Measurements from ENCODE around the gene ABCF1.
A peak's percentile ranks its signal among the peaks of the same experiment; 100 is the strongest.
"Not testable (repeated sequence)": the region's sequence is repeated elsewhere in the genome, so short reads cannot be mapped to it uniquely, and the experiment has no call there.

The ABCF1 gene

GRCh38 chr6:30589754-30590358 is 18.6 kb downstream of the ABCF1 start:
- no peak for TF ChIP-seq CTCF (IDR thresholded peaks at IDR 0.05; ENCODE audit: low read depth, low read length)
- H3K4me3 ChIP-seq (ENCODE audit: low read depth, low read length): no peak overlapping the region
- in situ Hi-C loops (cut with HindIII; ENCODE audit: low sequenced_read_pairs): no loop called here
- no peak for DNase-seq (ENCODE audit: low read depth, low spot score)

GRCh38 chr6:30590509-30590908 is 19.3 kb downstream of the ABCF1 start:
- H3K4me3 ChIP-seq (ENCODE audit: low read depth, low read length): no peak overlapping the region
- in situ Hi-C loops (cut with HindIII; ENCODE audit: low sequenced_read_pairs): no loop called here
- TF ChIP-seq CTCF (IDR thresholded peaks at IDR 0.05; ENCODE audit: low read depth, low read length): no peak
- no peak for DNase-seq (ENCODE audit: low read depth, low spot score)

GRCh38 chr6:30591008-30591407 is 19.8 kb downstream of the ABCF1 start:
- H3K4me3 ChIP-seq (ENCODE audit: low read depth, low read length): no peak overlapping the region
- TF ChIP-seq CTCF (IDR thresholded peaks at IDR 0.05; ENCODE audit: low read depth, low read length): no peak
- DNase-seq (ENCODE audit: low read depth, low spot score): peak; percentile 40
- in situ Hi-C loops (cut with HindIII; ENCODE audit: low sequenced_read_pairs): no loop called here

- DNase-seq (ENCODE audit: low read depth, low spot score): no peak
- H3K4me3 ChIP-seq (ENCODE audit: low read depth, low read length): no peak overlapping the region
- TF ChIP-seq CTCF (IDR thresholded peaks at IDR 0.05; ENCODE audit: low read depth, low read length): no peak
- in situ Hi-C loops (cut with HindIII; ENCODE audit: low sequenced_read_pairs): no loop called here
Measured at GRCh38 chr6:30592287-30592686, 21.0 kb downstream of the ABCF1 start.

- DNase-seq (ENCODE audit: low read depth, low spot score): peak; percentile 78
- TF ChIP-seq CTCF (IDR thresholded peaks at IDR 0.05; ENCODE audit: low read depth, low read length): peak; percentile 74
- H3K4me3 ChIP-seq (ENCODE audit: low read depth, low read length); in situ Hi-C loops (cut with HindIII; ENCODE audit: low sequenced_read_pairs): not testable (repeated sequence)
Measured at GRCh38 chr6:30597315-30598144, 26.3 kb downstream of the ABCF1 start.

GRCh38 chr6:30598912-30599624 is 27.8 kb downstream of the ABCF1 start:
- DNase-seq (ENCODE audit: low read depth, low spot score): no peak
- in situ Hi-C loops (cut with HindIII; ENCODE audit: low sequenced_read_pairs): no loop called here
- no peak overlapping the region for H3K4me3 ChIP-seq (ENCODE audit: low read depth, low read length)
- TF ChIP-seq CTCF (IDR thresholded peaks at IDR 0.05; ENCODE audit: low read depth, low read length): no peak
